ENCODE measurements around the gene RSPH9.

Gene RSPH9

DNA sequence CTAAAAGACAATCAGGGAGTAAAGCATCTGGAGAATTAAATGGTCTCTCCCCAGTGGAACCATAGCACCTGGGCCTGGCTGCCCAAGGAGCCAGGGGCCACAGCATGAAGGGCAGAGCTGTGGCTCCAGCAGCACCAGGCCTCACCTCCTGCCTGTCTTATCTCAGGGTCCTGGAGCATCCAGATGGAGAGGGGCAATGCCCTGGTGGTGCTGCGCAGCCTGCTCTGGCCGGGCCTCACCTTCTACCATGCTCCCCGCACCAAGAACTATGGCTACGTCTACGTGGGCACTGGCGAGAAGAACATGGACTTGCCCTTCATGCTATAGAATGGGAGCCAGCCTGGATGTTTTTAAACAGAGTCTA, 25.8 kb downstream of the RSPH9 start:
- no peak for DNase-seq (ENCODE audit: low read depth, low spot score)
- H3K9me3 ChIP-seq (ENCODE audit: insufficient read depth, low read length) = no peaks in the 10 kb centered on the region
- H3K27me3 ChIP-seq (ENCODE audit: insufficient read depth, insufficient read length) = no peaks in the 10 kb centered on the region
- no peak for TF ChIP-seq YY1 (IDR thresholded peaks at IDR 0.05; ENCODE audit: insufficient read depth, insufficient read length)
- no peak for TF ChIP-seq SUZ12 (IDR thresholded peaks at IDR 0.05; ENCODE audit: extremely low read depth, insufficient read depth, insufficient read length)
- no peak for TF ChIP-seq ZNF274 (IDR thresholded peaks at IDR 0.05; ENCODE audit: low read depth, low read length)
- H3K9ac ChIP-seq (ENCODE audit: insufficient read length, low read depth) = no peak overlapping the region
- peaks cover 50% of the 10 kb centered on the region for H3K36me3 ChIP-seq (ENCODE audit: insufficient read depth, insufficient read length, low read length)
- peaks cover 18% of the 10 kb centered on the region for H3K4me1 ChIP-seq (ENCODE audit: insufficient read depth, insufficient read length)
- H3K4me3 ChIP-seq (ENCODE audit: insufficient read length, low read depth) = no peak overlapping the region

DNA sequence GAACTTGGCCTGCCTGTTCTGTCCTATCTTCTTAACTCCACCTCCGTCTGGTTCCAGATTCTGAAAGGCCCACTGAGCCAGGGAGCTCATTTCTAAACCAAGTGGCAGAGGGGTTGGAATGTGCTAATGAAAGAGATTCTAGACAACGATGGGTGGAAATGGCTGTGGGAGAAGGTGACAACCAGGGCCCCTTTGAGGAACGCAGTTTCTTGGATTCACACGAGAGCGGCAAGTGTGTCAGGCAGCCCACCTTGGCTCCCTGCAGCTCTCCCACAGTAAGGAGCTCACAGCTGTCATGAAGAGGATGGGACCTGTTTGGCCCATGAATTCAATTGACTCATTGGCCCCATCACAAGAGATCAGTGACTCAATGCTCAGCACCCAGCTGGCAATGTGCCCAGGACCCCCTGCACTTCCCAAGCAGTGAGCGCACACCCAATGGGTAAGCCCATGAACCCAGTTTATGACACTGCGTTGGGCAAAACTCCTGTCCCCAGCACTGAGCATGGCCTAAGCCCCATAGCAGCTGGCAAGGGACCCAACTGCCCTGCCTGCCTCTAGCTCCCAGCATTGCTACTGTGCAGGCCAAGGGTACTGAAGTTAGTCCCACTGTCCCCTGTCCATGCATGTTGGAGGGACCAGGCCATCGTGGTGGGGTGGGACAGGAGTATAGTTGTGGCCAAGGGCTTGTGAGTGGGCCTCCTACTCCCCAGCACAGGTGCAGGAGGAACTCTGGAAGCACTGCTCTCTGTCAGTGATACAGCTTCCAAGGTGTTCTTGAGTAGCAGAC, 26.4 kb downstream of the RSPH9 start:
- no peak for TF ChIP-seq ZNF274 (IDR thresholded peaks at IDR 0.05; ENCODE audit: low read depth, low read length)
- TF ChIP-seq SUZ12 (IDR thresholded peaks at IDR 0.05; ENCODE audit: extremely low read depth, insufficient read depth, insufficient read length) = no peak
- no peak for TF ChIP-seq YY1 (IDR thresholded peaks at IDR 0.05; ENCODE audit: insufficient read depth, insufficient read length)
- Histone ChIP-seq H3K4me3 (ENCODE audit: insufficient read length, low read depth) (no peak overlapping the region), H3K36me3 (ENCODE audit: insufficient read depth, insufficient read length, low read length) (peaks cover 55% of the 10 kb centered on the region), H3K4me1 (ENCODE audit: insufficient read depth, insufficient read length) (peaks cover 18% of the 10 kb centered on the region), H3K9me3 (ENCODE audit: insufficient read depth, low read length) (no peaks in the 10 kb centered on the region), H3K9ac (ENCODE audit: insufficient read length, low read depth) (no peak overlapping the region), H3K27me3 (ENCODE audit: insufficient read depth, insufficient read length) (no peaks in the 10 kb centered on the region)
- DNase-seq (ENCODE audit: low read depth, low spot score) = no peak

DNA sequence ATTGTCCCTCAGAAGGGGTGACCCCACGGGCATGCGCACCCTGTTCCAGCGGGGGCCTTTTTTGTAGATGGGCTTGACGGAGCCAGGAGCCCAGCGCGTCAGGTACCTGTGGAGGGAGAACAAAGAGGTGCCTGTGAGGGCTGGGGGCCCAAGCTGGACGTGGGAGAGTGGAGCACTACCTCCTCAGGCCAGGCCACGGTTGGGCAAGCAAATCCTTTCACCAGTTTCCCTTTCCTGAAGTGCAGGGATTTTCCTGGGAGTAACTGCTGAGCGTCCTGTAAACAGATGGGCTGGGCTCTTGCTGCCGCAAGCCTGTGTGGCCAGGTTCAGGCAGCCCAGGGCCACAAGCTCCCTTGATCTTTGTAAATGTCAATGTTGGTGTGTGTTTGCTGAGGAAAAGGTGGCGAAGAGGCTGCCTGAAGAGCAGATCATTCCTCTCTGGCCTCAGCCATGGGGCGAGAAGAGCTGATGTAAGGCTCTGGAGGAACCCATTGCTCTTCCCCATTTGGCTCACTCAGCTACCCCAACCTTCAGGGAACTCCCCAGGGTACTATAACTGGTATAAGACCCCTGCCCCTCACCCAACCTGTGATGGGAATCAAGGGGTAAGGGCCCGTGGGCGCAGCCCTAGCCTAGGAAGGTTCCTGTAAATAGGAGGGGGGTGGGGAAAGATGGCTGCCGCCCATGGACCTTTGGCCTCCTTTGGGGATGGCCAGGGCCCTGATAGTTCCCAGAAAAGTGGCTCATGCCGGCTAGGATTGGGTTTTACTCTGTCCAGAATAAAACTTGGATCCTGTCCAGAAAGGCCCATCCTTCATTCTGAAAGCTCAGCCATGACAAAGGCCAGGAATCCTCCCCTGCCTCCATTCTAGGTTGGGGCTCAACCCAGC, 27.2 kb downstream of the RSPH9 start:
- peaks cover 18% of the 10 kb centered on the region for H3K4me1 ChIP-seq (ENCODE audit: insufficient read depth, insufficient read length)
- no peak for TF ChIP-seq ZNF274 (IDR thresholded peaks at IDR 0.05; ENCODE audit: low read depth, low read length)
- TF ChIP-seq YY1 (IDR thresholded peaks at IDR 0.05; ENCODE audit: insufficient read depth, insufficient read length) = no peak
- TF ChIP-seq SUZ12 (IDR thresholded peaks at IDR 0.05; ENCODE audit: extremely low read depth, insufficient read depth, insufficient read length) = no peak
- no peak overlapping the region for H3K4me3 ChIP-seq (ENCODE audit: insufficient read length, low read depth)
- no peaks in the 10 kb centered on the region for H3K9me3 ChIP-seq (ENCODE audit: insufficient read depth, low read length)
- H3K27me3 ChIP-seq (ENCODE audit: insufficient read depth, insufficient read length) = no peaks in the 10 kb centered on the region
- no peak for DNase-seq (ENCODE audit: low read depth, low spot score)
- peaks cover 63% of the 10 kb centered on the region for H3K36me3 ChIP-seq (ENCODE audit: insufficient read depth, insufficient read length, low read length)
- no peak overlapping the region for H3K9ac ChIP-seq (ENCODE audit: insufficient read length, low read depth)

DNA sequence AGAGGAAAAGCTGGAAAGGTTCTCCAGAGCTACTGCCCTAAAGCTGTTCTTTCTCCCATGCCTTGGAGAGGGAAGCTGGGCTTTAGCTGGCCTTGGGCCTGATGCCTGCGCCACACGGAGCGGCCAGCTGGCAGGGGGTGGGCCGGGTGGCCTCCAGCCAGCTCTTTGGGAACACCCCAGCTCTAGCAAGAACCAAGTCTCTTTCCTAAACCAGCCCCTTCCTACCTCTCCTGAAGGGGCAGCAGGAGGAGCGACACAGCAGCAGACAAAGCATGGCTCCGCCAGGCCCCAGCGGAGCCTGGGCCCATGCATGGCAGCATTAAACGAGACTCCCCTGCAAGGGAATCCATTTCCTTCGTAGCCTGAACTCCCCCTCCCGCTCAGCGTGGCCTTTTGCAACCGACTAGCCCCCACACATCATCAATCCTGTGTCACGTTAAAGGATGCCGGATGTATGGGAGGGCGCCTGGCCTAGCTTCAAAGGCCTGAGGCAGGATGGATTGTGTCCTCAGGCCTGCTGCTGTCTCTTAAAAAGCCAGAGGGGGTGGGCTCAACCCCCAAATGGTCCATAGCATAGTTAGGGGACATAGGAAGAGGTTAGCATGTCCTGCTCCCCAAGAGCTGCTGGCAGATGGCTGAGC, 28.7 kb downstream of the RSPH9 start:
- no peaks in the 10 kb centered on the region for H3K9me3 ChIP-seq (ENCODE audit: insufficient read depth, low read length)
- H3K27me3 ChIP-seq (ENCODE audit: insufficient read depth, insufficient read length) = no peaks in the 10 kb centered on the region
- H3K36me3 ChIP-seq (ENCODE audit: insufficient read depth, insufficient read length, low read length) = peaks cover 79% of the 10 kb centered on the region
- TF ChIP-seq SUZ12 (IDR thresholded peaks at IDR 0.05; ENCODE audit: extremely low read depth, insufficient read depth, insufficient read length) (no peak), ZNF274 (IDR thresholded peaks at IDR 0.05; ENCODE audit: low read depth, low read length) (no peak), YY1 (IDR thresholded peaks at IDR 0.05; ENCODE audit: insufficient read depth, insufficient read length) (no peak)
- no peak for DNase-seq (ENCODE audit: low read depth, low spot score)
- peaks cover 7% of the 10 kb centered on the region for H3K4me1 ChIP-seq (ENCODE audit: insufficient read depth, insufficient read length)
- no peak overlapping the region for H3K9ac ChIP-seq (ENCODE audit: insufficient read length, low read depth)
- H3K4me3 ChIP-seq (ENCODE audit: insufficient read length, low read depth) = no peak overlapping the region

DNA sequence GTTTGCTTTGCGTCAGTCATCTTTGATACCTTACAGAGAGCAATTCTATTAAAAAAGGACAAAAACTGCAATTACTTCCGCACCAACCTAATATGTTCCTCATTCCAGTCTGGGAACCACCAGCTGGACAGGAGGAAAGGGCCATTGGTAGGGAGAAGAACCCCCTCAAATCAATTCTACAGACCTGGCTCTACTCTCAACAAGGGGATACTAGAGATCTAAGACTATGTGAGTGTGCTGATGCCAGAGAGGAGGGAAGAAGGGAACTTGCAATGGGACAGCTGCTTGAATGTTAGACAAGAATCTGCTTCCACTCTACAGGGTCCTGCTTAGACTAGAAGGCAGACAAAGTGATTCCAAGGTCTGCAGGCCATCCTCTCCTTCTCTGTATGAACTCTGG, 29.5 kb downstream of the RSPH9 start:
- Histone ChIP-seq H3K9ac (ENCODE audit: insufficient read length, low read depth) (no peak overlapping the region), H3K9me3 (ENCODE audit: insufficient read depth, low read length) (no peaks in the 10 kb centered on the region), H3K27me3 (ENCODE audit: insufficient read depth, insufficient read length) (no peaks in the 10 kb centered on the region), H3K4me3 (ENCODE audit: insufficient read length, low read depth) (no peak overlapping the region), H3K4me1 (ENCODE audit: insufficient read depth, insufficient read length) (peaks cover 4% of the 10 kb centered on the region), H3K36me3 (ENCODE audit: insufficient read depth, insufficient read length, low read length) (peaks cover 84% of the 10 kb centered on the region)
- no peak for TF ChIP-seq SUZ12 (IDR thresholded peaks at IDR 0.05; ENCODE audit: extremely low read depth, insufficient read depth, insufficient read length)
- no peak for TF ChIP-seq YY1 (IDR thresholded peaks at IDR 0.05; ENCODE audit: insufficient read depth, insufficient read length)
- no peak for TF ChIP-seq ZNF274 (IDR thresholded peaks at IDR 0.05; ENCODE audit: low read depth, low read length)
- DNase-seq (ENCODE audit: low read depth, low spot score) = no peak

DNA sequence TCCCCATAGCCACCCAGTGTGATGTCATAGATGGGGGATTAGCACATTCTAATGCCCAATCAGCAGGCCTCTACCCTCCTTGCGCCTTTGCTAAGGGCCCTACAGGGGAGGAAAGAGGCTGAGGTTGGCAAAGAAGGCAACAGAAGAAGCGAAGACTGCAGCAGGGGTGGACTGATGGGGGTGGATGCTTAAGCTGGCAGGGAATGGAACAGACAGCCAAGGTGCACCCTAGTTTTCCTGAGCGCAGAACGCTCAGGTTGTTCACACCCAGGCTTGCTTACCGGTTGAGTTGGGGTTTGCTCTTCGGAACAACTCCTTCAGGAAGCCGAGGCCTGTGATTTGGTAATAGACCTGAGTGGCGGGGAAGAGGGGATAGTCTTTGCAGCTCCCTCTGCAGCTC, 30.1 kb downstream of the RSPH9 start:
- Histone ChIP-seq H3K9ac (ENCODE audit: insufficient read length, low read depth) (no peak overlapping the region), H3K4me3 (ENCODE audit: insufficient read length, low read depth) (no peak overlapping the region), H3K4me1 (ENCODE audit: insufficient read depth, insufficient read length) (peaks cover 2% of the 10 kb centered on the region), H3K9me3 (ENCODE audit: insufficient read depth, low read length) (no peaks in the 10 kb centered on the region), H3K36me3 (ENCODE audit: insufficient read depth, insufficient read length, low read length) (peaks cover 86% of the 10 kb centered on the region), H3K27me3 (ENCODE audit: insufficient read depth, insufficient read length) (no peaks in the 10 kb centered on the region)
- no peak for DNase-seq (ENCODE audit: low read depth, low spot score)
- TF ChIP-seq SUZ12 (IDR thresholded peaks at IDR 0.05; ENCODE audit: extremely low read depth, insufficient read depth, insufficient read length) (no peak), YY1 (IDR thresholded peaks at IDR 0.05; ENCODE audit: insufficient read depth, insufficient read length) (no peak), ZNF274 (IDR thresholded peaks at IDR 0.05; ENCODE audit: low read depth, low read length) (no peak)
